Left lobe of liver (tissue), 2 donors: ENCODE results near the gene SGCA. TPM values are rescaled to one million over a fixed set of nuclear protein-coding genes. Genes with fewer than 3 reads are reported as not detected.

Experiments used
- ATAC-seq: fragments of 200-7000 bp; cut with Tn5 transposase; one replicate; pipeline ENCODE4 v1.9.1; 2020; ENCODE audit warnings: mild to moderate bottlenecking, moderate library complexity
- DNase-seq: peaks from one replicate; pipeline ENCODE4 v3.0.0-alpha.2; 2020; ENCODE audit warnings: low spot score
- total RNA-seq: library from RNA; stranded (reverse); gene quantifications from one replicate; pipeline ENCODE4 v1.2.1, GENCODE V29; 2021
- donor health status: DM: no; HTN: no; CAD: no; lungs with moderate emphysema.
- donor health status: DM: no; HTN: yes; CAD: no.

Gene SGCA
- total RNA-seq: 1.0 TPM

DNA sequence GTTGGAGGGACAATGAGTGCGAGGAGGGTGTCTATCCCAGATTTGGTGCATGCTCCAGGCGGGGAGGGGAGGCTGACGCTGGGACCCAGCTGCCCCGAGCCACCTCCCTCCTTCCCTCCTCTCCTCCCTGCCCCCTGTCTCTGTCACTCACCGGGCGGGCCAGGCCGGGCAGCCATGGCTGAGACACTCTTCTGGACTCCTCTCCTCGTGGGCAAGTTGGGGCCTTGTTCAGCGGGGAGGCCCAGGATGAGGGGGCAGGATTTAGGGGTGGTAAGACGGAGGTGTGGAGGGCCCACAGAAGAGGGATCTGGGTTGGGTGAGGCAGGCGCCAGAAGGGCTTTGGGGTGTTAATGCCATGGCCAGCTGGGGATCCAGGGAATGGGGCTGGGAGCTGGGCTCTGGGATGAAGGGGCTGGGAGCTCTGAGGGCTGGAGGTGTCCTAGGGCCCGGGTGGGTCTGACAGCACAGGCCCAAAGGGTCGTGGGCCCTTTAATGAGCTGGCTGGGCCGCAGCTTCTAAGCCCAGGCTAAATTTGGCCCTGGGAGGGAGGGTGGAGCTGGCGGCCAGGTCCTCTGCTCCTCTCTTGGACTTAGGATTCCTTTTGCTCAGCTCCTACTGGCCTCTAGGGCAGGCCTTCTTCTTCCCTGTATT, at the start of gene SGCA:
Gene SGCA, plus strand, starts transcription at position 139 of the 651 bp plus-strand sequence. Its CDS starts 36 bp downstream, at position 175.
- ATAC-seq (no peak), DNase-seq (no peak)

DNA sequence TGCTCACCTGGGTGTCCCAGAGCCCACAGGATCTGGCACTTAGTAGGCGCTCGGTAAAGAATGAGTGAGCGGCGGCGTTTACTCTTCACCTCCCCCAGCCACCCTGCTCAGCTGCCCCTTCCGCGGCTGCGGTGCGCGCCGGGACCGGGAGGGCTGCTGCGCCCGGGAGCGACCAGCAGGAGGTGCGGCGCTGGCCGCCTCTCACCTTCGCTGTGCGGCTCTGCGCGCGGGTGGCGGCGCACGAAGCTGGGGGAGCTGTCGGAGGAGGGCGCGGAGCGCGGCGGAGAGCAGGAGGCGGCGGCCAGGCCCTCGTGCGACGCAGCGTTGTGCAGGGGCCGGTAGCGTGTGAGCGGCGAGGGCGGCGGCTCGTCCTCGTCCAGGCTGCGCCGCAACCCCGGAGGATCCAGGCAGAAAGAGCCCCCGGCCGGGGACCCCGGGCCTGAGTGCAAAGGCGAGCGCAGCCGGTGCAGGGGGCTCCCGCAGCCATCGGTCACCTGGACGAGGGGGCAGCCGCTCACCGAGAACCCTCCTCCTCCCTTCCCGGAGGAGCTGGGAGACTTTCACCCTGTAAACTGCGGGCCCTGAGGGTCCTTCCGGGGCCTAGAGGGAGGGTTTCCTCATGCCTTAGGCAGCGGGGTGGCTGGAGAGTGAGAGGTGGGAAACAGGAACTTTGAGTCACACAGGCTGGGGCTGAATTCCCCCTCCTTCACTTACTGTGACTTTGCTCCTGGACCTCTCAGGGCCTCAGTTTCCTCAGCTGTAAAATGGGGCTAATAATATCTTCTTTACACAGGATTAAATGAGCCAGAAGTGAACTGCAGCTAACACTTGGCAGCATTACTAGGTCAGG, 48.4 kb upstream of the SGCA start:
- DNase-seq (no peak), ATAC-seq (peak; percentile 82)

DNA sequence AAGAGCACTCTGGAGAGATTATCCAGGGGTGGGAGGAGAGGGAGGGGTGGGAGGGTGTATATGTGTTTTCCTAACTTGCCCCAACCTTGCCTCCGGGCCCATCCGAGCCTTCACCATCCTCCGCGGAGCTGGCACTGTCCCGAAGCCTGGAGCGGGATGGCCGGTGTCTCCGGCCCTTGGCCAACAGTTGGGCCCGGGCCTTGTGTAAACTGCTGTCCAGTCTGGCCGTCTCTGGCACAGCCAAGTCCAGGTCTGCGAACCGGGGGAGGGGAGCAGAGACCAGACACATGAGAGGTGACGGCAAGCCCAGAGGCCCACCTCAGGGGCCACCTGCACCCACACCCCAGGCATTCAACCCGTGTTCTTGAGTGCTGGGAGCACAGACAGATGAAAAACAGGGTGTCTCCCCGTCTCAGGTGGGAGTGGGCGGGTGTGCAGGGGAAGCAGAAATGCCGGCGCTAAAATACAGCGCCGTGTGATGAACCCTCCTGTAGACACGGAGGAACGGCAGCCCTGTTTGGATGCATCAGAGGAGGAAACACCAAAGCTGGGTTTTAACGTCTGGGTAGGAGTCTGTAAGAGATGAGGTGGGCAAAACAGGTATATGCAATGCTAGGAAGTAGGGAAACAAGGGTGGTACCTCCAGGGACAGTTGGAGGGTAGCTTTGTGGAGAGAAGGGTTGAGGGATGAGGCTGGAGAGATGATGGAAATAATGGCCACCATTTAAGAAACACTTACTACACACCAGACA, 47.6 kb upstream of the SGCA start:
- no peak for DNase-seq
- ATAC-seq: peak; percentile 39

DNA sequence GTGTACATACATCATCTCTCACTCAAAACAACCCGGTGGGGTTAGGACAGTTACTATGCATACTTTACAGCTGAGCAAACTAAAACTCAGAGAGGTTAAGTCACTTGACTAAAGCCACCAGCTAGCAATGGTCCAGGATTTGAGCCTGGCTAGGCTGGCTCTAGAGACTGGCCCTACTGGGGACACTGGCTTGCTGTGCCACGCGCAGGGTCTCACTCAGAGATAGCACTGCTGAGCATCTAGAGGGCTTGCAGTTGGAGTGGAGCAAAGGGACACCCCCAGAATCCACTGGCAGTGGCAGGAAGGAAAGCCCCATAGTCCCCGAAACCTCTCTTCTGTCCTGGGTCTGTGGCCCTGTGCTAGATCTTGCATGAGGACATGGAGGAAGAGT, 47.0 kb upstream of the SGCA start:
- DNase-seq (no peak), ATAC-seq (no peak)

DNA sequence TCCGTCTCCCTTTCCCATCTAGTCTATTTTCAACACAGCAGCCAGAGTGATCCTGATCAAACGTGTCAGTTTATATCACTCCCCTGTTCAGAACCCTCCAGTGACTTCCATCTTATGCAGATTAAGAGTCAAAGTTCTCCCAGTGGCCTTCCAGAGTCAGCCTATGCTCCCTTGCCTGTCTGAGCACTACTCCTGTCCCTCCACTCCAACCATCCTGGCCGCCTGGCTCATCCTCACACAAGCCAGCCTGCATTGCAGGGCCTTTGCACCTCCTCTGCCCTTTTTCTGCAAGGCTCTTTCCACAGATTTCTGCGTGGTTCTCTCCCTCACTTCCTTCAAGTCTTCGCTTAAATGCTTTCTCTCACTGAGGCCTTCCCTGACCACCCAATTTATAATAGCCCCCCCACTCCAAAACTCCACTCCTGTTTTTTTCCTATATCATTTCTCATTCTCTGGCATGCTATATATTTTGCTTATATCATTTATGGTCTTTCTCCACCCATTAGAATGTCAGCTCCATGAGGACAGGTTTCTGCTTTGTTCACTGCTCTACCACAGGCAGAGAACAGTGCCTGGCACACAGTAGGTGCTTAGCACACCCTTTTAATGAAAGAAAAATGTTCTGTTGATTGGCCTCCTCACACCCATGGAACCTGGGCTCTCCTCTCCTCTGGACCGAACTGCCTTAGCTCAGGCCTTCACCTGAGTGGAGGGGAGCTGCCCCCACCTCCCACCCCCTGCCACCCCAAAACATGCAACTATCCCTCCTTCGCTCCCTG, 45.1 kb upstream of the SGCA start:
- no peak for ATAC-seq
- DNase-seq: no peak

DNA sequence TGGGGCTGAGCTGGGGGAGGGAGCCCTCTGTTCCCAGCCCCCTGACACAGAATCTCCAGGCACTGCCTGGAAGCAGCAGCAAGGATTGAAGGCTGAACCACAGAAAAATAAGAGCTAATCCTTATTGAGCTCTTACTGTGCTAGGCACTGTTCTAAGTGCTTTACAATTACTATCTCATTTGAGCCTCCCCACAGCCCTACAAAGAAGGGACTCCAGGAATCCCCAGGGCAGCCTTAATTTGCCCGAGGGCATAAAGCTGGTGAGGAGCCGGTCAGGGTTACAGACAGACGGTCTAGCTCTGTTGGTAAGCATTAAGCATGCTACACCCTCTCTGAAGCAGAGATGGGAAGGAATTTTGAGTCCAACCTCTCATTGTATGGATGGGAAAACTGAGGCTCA, 42.9 kb upstream of the SGCA start:
- no peak for DNase-seq

DNA sequence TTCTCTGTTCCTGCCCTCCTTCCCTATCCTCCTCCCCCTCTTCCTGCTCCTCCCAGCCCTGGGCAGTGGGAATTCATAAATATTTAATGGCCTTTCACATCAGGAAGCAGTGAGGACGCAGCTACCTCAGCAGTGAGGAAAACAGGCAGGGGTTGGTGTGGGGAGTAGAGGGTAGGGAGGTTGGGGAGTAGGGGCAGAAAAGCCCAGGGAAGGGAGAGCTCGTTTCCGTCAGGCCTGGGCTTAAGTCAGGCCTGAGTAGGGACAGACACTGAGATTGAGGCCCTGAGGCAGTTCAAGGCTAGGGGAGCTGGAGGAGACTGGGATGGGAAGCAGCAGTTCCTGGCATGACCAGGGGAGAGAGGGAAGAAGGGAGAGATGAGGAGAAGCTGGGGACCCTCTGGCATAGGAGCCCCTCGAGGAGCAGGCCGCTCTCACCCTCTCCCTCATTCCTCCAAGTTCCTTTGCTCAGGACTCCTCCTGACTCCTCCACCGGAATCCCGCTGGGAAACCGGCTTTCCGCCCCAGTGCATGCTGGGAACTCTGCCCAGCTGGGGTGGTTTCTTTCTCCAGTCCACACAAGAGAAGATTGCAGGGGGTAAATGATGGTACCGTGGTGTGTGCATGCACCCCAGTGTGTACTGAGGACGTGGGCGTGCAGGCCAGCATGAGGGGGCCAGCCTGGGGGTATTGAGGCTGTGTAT, 42.0 kb upstream of the SGCA start:
- DNase-seq: no peak
- peak; percentile 27 for ATAC-seq

More for the DNA sequence above, 42.9 kb upstream of the SGCA start:
- ATAC-seq: no peak

DNA sequence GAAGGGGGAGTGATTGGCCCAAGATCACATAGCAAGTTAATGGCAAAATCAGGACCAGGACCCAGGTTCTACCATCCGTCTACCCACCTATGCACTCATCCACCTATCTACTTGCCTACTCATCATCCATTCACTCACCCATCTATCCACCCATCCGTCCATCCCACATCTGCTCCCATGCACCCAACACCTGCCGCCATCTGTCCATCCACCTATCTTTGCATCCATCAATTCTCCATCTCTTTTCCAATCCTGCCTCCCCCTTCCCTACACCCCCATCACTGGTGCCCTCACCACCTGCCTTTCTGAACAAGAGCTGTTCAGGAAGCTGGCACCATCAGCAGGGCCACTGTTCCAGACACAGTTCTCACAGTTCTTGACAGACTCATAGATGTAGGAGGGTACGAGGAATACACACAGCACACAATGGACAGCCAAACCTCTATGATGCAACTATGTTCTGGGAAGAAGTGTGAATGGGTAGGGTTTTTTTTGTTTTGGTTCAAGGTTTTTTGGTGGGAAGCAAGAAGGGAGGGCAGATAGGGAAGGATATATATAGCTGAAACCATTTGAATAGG, 40.3 kb upstream of the SGCA start:
- ATAC-seq: no peak
- DNase-seq: no peak

DNA sequence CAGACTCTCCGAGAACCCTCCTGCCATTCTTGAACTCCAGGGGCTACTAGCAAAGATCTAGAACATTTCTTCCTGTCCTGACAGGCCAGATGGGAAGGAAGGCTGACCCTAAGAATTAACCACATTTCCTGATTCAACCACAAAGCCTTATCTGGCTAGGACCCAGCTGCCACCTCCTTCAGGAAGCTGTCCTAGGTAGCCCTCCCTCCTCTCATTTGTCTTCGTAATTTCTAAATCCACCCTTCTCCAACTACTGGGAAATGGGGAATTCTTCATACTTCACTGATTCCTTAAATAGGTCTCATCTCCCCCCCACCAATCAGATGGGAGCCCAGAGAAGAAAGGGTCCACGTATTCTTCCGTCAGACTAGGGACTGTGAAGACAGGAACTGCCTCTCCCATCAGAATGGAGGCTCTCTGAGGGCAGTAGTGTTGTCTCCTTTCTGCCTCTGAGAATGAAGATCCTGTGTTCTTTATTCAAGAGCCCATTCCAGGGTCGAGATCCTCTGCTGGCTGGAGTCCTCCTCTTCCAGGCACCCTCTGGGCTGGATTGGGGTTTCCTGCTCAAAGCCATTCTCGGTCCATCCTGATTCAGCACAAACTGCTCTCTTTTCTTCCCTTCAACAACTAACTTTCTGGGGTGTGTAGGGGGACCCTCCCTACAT, 38.0 kb upstream of the SGCA start:
- ATAC-seq (no peak), DNase-seq (no peak)

DNA sequence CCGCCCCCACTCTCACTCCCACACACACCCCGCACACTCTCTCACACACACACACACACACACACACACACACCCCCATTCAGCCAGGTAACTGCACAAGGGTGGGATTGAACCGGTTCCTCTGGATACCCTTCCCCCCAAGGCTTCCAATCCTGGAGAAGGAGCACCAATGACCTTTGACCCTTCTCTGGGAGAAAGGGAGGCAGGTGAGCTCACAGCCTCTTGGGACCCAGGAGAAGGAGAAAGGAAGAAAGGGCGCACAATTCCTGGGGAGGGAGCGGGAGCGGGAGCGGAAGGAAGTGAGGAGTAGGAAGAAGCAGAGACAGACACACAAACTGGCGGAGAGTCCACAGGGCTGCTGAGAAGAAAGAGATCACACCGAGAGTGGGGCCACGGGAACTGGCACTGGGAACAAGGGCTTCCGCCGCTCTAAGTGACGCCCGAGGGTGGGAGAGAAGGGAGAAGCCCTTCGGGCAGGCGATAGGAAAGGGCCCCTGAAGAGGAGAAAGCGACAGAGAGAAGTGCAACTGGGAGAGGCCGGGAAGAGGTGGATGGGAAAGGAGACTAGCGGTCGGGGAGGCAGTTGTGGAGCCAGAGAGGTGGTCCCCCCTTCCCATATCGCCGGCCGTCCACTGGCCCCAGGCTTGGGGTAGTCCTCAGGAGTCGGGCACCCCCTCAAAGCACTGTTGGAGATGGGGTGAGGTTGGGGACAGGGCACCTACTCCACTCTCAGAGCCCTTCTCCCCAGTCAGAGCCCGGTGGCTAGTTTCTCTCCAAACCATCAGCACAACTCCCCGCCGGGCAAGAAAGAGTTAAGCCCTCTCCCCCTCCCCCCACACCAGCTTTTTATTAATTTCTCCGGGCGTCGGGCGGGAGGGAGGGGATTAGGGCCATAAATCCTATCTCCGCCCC, 37.1 kb upstream of the SGCA start:
- peak; percentile 42 for DNase-seq
- no peak for ATAC-seq

DNA sequence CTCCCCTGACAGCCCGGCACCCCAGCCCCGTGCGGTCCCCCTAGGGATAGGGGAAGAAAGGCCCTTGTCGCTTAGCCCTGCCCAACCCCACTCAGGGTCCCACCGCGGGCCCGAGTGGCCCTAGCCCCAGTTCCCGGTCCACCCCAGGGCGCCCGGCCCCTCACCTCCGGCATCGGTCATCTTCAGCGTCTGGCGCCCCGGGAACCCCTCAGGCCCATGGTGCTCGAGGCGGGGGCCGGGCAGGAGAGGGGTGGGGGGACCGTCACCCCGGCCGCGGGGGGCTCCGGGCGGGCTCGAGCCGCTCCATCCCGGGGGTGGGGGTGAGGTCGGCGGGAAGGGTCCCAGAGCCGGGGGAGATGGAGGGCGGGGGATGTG, 36.5 kb upstream of the SGCA start:
- DNase-seq (no peak), ATAC-seq (no peak)

DNA sequence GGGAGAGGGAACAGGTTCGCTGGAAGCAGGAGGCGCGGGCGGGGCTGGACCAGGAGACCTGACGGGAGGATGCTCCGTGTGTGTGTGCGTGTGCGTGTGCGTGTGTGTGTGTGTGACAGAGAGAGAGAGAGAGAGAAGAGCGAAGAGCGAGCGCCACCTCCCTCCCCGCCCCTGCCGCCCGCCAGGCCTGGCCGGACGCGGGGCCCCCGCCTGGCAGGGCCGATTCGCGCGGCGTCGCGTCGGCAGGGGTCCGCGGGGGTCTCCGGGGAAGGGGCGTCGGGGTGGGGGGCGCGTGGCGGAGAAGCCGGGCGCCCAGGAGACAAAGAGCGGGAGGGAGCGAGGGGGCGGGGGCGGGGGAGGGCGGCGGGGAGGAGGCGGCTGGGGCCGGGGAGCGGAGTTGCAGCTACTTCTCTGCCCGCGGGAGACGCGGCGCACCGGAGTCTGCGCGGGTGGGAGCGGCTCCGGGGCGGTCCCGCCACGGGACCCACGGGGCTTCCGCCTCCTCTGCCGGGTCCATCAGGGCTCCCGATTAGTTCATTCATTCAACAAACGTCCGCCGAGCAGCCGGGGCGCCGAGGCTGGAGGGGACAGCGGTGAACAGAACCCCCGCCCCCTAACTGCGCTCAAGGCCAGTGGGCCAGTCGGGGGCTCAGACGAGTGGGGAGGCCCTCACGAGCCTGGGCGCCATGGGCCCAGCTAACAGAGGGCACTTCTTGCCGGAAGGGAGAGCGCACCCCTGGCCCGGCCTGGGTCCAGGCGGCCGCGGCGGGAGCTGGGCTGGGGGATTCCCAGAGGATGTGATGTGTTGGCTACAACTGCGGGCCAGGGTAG, 35.9 kb upstream of the SGCA start, which contains the start of gene SAMD14:
Gene SAMD14, minus strand, starts transcription at position 433 of the 831 bp plus-strand sequence. CDS start 5,201 bp downstream, outside the sequence.
- peak; percentile 35 for ATAC-seq
- peak; percentile 46 for DNase-seq

DNA sequence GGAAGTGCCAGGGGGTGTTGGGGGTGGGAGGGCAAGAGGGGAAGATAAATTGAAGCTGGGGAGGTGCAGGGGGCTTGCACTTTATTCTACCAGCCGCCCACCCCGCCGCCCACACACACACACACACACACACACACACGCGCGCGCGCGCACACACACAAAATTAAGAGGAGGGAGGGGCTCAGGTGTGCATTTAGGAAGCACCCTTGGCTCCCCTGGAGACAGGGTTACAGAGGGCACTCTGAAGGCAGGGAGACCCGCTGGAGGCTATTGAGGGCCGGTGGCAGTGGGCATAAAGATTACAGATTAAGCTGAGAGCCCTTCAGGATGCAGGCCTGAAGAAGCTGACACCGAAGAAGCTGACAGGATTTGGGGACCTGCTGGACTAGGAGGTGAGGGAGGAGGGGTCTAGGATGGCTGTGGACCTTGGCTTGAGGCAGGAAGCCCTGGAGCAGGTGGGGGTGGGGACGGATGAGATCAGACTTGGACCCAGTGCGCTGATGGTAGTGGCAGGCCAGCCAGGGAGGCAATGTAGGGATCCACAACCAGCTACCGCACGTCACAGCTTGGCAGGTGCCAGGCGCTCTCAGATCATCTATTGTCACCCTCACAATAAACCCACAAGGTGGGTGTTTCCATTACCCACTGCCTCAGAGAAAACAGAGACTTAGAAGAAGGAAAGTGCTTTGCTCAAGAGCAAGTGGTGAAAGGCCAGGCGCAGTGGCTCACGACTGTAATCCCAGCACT, 35.1 kb upstream of the SGCA start:
- ATAC-seq (peak; percentile 8), DNase-seq (peak; percentile 43)

DNA sequence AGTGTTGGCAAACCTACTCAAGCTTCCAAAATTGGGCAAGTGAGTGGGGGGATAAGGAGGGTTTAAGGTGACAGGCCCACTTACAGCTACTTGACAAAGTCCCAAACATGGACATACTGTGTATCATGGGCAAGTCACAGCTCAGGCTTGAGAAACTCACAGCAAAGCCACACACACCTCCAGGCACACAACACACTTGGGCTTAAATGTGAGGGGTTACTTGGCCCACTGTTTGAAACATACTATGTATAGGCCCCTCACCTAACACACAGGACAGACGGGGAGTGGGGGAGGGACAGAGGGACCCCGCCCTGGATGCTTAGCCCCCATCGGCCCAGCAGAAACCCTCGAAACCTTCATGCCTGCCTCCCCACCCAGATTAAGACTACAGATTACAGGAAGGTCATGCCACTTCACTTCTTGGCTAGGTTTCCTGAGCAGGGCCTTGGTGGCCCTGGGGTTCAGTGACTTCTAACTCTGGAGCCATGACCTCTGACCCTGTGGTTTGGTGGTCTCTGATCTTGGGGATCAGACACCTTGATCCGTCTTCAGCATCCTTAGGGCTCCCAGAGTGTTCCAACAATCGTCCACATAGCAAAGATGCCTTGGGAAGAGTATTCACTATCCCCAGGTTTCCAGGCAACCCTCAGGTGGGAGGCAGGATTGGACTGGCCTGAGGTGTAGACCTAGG, 33.6 kb upstream of the SGCA start:
- ATAC-seq: no peak
- no peak for DNase-seq

DNA sequence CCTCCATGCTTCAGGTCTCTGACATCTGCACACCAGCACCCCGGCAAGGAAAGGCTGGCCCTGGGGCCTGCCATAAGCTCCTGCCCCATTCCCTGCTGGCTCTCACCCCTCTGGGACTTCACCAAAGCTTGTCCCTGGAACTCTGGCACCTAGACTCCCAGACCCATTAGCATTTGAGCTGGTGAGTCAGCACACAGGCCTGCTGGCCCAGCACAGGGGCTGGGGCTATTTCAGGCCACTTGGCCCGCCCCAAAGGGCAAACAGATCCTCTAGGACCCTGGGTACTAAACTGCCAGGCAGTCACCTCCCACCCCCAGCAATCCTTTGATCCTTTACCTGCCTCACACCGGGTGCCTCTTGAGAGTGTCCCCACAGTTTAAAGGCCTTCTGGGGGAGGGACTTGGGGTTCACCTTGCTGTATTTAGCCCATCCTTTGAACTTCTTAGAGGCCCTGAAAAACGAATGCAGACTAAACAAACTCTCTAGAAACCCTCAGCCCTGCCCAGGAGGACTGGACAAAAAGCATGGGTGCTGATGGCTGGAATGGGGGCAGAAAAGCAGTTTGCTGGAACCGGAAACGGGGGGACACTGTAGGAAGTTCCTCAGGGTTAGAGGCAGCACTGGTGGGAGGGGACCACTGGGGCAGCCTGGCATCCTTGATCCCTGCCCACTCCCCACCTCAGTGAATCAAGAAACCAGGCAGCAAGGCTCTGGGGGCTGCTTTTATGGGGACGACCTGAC, 32.6 kb upstream of the SGCA start:
- ATAC-seq (peak; percentile 64), DNase-seq (peak; percentile 49)
